ENCODE measurements around the gene NUDT3.
A peak's percentile ranks its signal among the peaks of the same experiment; 100 is the strongest.

The NUDT3 gene

GRCh38 chr6:34391786-34392496, 528 bp downstream of the NUDT3 start:
- H3K4me3 ChIP-seq (ENCODE audit: low read depth, low read length) = peak overlapping the region; percentile 81
- no peak for TF ChIP-seq CTCF (IDR thresholded peaks at IDR 0.05; ENCODE audit: low read depth, low read length)

GRCh38 chr6:34391473-34391785, 1.0 kb downstream of the NUDT3 start:
- no peak for TF ChIP-seq CTCF (IDR thresholded peaks at IDR 0.05; ENCODE audit: low read depth, low read length)
- peak overlapping the region; percentile 81 for H3K4me3 ChIP-seq (ENCODE audit: low read depth, low read length)

- peak overlapping the region; percentile 81 for H3K4me3 ChIP-seq (ENCODE audit: low read depth, low read length)
- TF ChIP-seq CTCF (IDR thresholded peaks at IDR 0.05; ENCODE audit: low read depth, low read length) = no peak
These were observed 1.7 kb downstream of the NUDT3 start for GRCh38 chr6:34390531-34391472.

GRCh38 chr6:34389034-34389433, 3.4 kb downstream of the NUDT3 start:
- TF ChIP-seq CTCF (IDR thresholded peaks at IDR 0.05; ENCODE audit: low read depth, low read length) = no peak
- no peak overlapping the region for H3K4me3 ChIP-seq (ENCODE audit: low read depth, low read length)

GRCh38 chr6:34388421-34388820, 4.0 kb downstream of the NUDT3 start:
- H3K4me3 ChIP-seq (ENCODE audit: low read depth, low read length) = no peak overlapping the region
- no peak for TF ChIP-seq CTCF (IDR thresholded peaks at IDR 0.05; ENCODE audit: low read depth, low read length)

GRCh38 chr6:34386316-34387137, 5.9 kb downstream of the NUDT3 start:
- no peak for TF ChIP-seq CTCF (IDR thresholded peaks at IDR 0.05; ENCODE audit: low read depth, low read length)
- no peak overlapping the region for H3K4me3 ChIP-seq (ENCODE audit: low read depth, low read length)
